NCI-H2171 (cell line): Measurements from ENCODE around the gene HIVEP3.

Experiments
- DNase-seq: peaks from one replicate; lab custom pipeline; 2025; lab: John Stamatoyannopoulos, UW

The HIVEP3 gene

DNA sequence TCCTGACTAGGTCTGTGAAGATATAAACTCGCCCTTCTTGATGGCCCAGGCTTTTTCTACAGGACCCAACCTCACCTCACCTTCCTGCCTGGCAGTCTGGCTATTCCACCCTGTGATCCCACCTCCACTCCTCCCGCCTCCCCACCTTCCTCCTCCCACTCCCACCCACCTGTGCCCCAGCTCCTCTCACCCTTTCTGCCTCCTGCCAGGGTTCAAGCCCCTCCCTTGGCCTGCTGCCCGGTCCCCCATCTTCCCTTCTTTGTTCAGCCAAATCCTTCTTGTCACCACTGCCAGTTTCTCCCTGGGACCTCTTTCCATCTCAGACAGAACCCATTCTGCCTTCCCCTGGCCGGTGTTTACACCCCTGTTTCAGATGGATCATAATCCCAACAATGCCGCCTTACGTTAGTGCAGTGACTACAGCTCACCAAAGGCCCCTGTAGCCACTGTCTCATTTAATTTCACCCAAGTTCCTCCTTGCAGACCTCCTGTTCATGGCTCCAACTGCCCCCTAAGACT is 306.7 kb downstream of the HIVEP3 start:
- no peak for DNase-seq

DNA sequence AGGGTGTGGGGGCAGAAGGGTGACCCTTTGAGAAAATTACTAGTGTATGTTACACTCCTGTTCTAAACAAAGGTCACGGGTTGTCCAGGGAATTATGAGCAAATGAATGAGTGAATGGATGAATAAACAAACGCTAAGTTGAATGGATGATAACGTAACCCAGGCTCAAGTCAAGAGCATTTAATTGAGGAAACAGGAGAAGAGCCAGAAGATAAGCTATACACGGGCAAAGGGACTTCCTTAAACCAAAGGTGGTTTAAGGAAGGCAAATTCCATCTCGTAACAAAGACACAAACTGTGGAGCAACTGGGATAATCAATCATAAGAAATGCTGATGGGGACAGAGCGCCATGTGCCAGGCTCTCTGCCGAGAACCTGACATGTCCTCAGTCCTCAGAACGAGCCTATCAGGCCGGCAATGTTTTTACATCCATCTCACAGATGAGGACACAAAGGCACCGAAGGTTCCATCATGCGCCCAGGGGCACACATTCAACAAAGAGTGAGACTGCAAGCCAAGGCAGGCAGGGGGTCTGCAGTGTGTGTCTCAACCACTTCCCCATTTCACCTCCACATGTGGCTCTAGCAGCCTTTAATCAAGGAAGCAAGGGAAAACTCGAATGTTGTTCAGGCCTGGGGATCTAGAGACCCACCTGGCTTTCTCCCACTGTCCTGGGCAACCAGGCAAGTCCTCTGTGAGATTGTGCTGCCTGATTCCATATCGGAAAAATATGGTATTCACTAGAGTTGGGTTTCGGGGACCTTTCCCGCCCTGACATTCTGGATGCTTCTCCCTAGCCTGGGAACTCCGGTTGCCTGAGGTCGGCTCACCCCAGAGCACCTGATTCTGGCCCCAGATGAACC is 307.4 kb downstream of the HIVEP3 start:
- no peak for DNase-seq

DNA sequence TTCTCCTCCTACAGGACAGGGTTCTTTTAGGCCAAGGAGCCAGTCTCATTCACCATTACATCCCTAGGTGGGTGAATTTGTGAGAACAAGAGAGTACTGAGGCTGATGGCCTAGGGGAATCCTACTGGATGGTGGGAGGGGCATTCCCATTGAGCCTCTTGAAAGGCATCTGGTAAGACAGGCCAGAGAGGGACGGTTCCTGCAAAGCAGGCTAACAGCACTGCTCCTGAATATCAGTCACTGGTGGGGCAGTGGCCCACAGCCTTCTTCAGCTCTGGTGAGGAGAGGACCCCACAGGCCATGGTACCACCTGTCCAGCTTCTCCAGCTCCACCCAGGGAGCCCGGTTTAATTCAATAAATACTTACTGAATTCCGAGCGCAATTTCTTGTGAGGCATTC is 308.4 kb downstream of the HIVEP3 start:
- DNase-seq: no peak

DNA sequence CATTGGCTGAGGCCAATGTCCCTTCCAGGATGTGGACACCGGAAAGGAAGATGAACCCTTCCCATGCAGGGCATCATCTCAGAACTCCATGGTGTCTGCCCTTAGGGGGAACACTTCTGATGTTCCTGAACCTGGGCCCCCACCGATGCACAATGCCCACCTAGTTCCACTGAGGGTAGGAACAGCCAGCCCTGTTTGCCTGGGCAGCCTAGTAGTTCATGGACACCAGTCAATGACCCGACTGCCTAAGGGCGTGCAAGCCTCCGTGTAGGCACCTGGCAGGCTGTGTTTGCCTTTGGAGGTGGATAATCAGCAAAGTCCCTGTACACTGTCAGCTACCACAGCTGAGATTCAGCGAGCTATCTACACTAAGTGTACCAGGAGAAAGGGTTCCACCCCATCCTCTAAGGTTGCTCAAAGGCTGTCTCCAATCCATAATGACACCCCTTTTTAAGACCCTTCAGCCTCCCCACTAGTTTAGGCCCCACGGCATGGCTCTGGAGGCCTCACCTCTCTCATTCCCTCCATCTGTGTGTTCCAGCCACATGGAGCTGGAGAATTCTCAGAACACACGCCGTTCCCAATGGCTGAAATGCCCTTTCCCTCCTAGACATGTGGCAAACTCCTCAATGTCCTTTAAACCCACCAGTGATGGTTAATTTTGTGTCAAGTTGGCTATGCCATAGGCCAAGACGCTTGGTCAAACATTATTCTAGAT is 309.4 kb downstream of the HIVEP3 start:
- DNase-seq: no peak

DNA sequence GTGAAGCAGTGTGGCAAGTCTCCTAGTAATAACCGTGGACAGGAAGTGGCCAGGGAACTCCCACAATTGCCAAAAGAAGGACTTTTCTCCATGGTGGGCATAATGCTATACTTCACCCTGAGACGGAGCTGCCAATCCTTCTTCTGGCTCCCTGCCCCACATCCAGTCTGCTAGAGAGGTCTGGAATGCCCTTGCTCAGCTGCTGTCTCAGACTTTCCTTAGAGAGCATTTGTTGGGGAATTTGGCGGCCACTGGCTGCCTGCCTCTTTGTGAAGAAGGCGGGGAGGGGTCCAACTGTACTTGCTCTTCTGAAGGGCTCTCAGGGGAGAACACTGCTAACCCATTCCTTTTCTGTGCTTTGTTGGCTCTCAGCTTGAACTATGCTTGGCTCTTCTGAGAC is 310.5 kb downstream of the HIVEP3 start:
- DNase-seq: no peak

DNA sequence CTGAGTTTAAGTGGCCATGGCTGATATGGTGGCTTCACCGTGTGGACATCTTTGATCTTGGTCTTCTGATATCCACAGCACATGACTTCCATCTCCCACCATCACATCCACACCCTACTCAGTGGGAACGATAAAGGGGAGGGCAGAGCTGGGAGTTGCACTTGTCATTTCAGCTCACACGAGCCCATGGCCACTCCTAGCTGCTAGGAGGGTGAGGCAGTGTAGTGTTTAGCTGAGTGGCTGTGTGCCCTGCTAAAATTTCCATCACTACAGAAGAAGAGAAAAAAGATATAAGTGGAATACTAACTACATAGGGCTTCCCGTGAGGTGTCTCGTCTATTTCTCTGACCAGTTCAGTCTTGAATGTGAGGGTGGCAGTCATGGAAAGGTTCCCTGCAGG is 310.9 kb downstream of the HIVEP3 start:
- no peak for DNase-seq

DNA sequence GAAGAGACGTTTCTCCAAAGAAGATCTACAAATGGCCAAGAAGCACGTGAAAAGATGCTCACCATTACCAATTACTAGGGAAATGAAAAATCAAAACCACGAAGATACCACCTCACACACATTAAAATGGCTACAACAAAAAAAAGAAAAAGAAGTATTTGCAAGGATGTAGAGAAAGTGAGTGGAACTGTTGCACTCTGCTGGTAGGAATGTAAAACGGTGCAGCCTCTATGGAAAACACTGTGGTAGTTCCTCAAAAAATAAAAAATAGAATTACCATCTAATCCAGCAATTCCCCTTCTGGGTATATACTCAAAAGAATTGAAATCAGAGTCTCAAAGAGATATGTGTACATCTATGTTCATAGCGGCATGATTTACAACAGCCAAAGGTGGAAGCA is 318.8 kb downstream of the HIVEP3 start:
- no peak for DNase-seq

DNA sequence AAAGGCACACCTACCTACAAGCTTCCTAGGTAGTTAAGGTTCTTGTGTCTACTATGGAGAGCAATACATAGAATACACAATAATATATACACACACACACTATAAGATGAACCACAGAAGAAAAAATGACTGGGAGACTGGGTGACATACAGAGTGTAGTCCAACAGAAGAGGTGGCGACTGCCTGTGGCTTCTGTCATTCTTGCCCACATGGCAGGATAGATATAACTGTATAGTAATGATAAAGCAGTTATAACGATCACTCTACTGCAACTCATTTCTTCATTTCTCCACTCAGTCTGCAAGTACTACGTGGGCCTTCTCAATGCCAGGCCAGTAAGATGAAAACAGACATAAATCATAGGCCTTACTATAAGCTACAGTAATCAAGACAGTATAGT is 320.4 kb downstream of the HIVEP3 start:
- no peak for DNase-seq

DNA sequence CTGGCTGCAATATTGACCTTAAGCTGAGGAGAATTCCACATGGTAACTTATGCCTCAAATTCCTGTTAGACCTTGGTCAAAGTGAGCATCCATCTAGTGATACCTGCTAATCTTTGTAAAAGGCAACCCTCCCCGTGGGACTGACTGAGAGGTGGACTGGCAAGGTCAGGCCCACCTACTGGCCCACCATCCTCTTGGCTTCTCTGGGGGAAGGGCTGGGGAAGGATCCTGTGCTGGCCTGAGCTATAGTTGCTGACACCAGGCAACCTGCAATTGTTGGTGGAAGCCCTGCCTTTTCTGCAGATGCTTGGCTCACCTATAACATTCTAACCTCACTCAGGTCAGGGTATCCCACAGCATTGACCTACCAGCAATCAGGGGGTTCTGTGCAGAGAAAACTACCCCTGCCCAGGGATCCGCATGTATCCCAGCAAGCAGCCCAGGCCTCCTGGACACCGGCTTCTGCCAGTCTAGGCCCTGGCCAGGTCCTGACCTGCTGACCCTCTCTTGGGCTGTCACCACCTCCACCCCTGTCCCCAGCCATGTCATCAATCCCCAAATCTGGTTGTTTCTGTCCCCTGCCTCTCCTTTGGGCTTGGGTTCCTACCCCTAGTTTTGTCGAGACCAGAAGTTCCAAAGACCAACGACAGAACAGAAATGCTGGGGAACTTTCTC is 326.1 kb downstream of the HIVEP3 start:
- DNase-seq: no peak

DNA sequence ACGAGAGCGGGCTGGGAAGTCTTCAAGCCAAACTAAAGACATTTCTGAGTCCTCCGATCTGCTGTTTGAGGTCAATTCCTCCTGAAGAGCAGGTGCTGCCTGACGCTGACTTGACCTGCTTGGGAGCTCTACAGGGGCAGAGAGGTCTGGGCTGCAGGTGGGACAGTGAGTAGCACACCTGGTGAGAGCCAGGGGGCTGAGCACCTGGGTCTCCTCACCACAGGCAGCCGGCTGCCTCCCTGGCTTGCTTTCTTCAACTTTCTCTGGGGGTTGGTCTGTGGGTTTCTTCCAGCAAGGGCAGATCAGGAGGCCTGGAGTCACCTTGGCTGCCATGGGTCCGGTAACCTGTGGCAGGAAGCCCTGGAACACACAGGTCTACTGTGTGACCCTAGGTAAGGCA is 326.8 kb downstream of the HIVEP3 start:
- DNase-seq: no peak

DNA sequence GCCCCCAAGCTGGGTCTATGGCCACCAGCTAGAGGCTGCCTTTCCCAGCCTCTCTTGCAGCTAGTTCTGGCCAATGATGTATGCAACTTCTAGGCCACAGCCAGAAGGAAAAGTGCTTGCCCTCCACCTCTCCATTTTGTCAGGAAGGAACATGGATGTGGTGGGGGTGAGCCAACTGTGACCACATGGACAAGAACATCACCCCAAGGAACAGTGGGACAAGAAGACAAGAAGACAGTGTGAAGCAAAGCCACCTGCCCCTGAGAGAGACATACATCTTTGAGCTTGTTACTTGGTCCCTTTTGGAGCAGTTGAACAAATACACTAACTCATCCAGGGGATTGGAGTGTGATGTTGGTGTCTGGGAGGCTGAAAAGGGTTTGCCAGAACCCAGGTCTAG is 328.4 kb downstream of the HIVEP3 start:
- no peak for DNase-seq

DNA sequence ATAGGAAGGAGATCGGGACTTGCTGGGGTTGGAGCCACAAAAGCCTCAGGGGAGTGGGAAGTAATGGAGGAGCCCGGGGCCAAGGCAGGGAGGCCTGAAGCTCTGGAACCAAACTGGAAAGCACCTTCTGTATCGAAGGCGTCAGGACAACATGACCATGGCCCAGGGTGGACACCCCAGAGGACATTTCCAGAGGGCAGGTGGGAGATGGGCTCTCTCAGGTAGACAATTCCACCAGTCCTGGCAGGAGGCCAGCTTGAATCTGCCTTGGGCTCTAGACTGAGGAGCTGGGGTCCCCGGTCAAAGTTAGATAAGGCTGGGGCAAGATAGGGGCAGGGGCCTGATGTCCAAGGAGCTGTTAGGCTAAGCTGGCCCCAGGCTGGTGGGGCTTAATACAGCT is 329.3 kb downstream of the HIVEP3 start:
- DNase-seq: no peak

DNA sequence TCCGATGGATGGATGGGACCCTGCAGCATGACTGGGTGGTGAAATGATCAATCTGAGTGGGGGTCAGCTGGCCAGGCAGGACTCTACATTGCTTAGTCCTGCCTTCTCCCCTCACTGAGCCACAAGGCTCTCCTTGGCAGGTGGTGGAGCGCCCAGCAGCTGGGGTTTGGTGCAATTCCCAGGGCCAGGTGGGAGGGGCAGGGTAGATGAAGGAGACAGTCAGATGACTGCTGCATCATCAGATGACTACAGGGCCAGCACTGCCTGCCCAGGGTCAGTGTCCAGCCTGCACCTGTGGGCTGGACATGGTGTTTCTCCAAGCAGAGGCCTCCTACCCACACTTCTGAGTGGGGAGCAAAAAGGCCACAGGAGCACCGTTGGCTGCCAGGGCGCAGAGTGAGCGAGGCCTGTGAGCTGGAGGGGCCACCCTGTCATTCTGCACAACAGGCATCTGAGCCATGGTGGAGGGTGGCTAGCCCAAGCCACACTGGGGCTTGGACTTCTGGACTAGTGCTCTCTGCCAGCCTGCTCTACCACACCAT is 330.3 kb downstream of the HIVEP3 start:
- no peak for DNase-seq

DNA sequence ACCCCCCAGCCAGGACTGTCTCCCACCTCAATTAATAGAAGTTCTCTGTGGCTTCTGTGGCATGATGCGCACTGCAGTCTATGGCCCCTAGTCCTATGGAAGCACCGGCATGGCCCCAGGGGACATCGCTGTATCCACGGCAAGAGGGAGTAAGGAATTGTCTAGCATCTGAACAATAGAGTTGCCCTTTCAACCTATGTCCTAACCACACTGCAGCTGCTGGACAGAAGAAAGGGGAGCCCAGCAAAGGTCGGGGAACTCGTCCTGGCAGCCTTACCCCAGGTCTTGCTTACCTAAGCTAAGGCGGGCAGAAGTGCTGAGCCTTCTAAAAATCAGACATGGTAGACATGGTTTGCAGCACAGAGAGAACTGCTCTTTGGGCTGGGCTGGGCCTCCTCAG is 330.9 kb downstream of the HIVEP3 start:
- DNase-seq: no peak

DNA sequence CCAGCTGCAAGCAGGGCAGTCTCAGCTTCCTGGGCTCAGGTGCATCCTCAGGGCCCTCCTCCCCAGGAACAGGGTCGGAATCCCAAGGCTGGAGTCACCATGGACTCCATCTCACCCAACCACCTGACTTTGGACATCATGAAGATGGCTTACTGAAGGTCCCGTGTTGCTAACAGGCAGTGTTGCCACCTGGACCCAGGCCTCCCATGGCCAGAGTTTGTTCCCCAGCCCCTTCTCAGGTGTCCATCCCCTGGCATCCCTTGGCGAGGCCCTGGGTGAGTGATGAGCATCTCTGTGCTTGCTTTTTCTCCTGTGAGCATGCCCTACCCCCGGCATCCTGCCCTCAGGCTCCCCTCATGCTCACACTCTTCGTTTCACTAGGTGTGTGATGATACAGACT is 332.5 kb downstream of the HIVEP3 start:
- no peak for DNase-seq

DNA sequence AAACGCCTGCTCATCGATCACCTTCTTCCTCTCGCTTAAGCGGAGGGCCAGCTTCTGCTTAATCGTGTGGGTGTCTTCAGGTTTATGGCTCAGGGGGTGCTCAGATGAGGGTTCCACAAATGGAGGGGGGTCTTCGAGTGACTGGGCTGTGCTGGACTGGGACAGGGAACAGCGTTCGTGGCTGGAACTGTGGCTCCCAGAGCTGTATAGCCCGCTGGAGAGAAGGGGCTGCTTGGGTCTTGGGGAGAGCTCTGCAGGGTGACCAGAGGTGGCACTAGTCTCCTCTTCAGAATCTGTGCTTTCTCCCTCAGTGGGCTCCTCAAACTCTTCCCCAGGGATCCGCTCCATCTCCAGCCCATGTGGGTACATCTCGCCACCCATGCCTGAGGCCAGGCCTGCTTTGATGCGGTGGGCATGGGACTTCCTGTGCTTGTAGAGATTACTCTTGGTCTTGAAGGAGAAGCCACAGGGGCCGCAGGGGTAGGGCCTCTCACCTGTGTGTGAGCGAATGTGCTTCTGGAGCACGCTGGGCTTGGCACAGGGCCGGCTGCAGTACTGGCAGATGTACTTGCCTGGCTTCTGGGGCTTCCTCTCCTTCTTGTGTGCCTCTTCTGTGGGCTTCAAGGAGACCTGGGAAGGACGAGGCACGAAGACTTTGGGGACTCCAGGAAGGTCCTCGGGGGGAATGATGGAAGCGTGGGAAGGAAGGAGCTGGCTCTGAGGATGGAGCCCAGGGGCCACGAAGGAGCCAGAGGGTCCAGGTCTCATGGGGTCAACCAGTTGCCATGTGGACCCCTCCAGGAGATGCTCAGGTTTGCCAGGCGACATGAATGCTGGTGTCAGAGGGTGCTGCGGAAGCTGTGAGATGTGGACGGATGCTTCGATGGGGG is 334.8 kb downstream of the HIVEP3 start:
- DNase-seq: no peak

DNA sequence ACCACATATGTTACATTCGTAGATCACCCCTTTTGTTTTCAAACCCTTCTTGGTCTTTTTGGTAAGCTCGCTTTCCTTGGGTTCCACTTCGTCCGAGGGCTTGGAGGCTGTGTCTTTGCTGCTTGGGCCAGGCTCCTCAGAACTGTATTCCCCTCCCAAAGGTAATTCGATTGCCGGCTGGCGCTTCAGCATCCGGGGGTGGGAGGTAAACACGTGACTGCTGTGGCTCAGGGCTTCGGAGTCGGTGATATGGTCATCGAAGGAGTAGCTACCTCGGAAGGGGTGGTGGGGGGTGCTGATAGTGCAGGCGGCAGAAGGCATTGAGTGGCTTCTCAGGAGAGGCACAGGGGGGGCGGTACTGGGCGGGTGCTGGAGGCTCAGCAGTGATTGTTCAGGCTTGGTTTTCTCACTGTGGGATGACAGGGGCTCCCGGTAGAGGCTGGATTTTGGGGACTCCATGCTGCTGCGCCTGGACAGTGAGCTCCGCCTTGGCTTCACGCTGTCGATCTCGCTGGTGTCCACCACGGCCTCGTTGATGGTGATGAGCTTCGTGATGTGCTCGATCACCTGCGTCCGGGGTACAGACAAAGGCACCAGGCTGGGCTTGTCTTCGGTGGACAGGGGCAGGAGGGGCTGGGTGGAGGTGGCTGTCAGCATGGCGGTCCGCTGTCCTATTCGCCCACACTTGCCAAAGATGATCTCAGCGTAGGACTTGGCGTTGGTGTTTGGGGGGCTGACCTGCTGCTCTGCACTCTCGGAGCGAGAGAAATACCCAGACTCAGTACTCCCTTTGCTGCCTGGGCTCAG is 335.7 kb downstream of the HIVEP3 start:
- DNase-seq: no peak

DNA sequence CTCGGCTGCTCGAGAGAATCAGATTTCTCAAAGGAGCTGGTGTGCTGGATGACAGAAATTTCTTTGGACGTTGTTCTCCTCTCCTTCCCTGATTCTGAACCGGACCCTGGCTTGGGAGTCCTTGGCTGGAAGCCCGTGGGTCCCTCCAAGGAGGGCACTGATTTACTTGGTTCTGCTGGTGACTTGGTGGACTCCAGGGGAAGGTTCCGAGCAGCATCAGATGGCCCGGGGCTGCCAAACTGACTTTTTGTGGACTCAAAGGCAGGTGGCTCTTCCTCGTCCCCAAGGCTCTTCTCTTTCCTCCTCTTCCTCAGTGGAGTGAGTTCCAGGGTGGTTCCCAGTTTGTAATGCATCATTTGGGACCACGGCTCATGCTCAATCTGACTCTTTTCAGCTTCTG is 336.4 kb downstream of the HIVEP3 start:
- no peak for DNase-seq

DNA sequence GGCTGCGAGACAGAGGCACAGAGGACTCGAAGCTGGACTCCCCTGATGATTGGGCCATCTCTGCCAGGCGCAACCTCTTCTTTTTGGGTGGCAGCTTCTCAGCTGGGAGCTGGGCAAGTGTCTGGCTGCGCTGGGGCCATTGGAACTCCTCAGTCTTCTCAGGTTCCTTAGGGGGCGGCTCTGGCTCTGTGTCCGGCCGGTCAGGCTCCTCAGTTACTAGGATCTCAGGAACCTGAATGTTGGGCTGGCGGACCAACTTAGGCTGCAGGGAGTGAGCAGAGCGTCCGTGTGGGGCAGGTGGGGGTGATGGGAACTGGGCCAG is 336.8 kb downstream of the HIVEP3 start:
- no peak for DNase-seq

DNA sequence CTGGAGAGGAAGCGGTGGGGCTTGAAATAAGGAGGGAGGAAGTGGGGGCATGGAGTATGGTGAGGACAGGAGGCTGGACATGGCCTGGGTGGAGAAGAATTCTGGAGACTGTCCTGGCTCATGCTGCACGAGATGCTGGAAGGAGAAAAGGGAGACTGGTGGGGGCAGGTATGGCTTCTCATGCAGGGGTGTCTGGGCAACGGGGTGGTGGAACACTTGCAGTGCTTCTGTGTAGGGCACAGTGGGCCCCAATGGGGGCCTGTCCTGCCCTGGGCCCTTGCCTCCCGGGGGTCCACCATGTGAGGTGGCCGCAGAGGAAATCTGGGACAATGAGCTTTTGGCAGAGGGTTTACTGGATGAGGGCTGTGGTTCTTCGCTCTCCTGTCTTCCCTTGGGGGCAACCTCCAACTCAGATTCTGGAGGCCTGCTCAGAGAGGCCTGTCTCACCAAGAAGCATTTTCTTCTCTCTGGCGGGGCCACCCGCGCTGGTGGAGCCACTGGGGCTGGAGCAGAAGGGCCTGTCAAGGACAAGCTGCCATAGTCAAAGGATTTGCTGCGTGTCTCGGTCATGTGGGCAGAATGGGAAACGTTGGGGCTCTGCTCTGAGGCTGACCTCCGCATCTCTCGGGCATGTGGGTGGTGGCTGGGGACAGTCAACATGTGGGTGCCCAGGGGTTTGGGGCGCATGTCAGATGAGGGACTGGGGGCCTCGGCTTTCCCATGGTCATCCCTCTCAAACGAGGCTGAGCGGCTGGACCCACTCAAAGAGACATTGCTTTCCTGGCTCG is 337.3 kb downstream of the HIVEP3 start:
- no peak for DNase-seq
